ENCODE results near the gene IGF2BP3.
A peak's percentile ranks its signal among the peaks of the same experiment; 100 is the strongest.

The IGF2BP3 gene

DNA sequence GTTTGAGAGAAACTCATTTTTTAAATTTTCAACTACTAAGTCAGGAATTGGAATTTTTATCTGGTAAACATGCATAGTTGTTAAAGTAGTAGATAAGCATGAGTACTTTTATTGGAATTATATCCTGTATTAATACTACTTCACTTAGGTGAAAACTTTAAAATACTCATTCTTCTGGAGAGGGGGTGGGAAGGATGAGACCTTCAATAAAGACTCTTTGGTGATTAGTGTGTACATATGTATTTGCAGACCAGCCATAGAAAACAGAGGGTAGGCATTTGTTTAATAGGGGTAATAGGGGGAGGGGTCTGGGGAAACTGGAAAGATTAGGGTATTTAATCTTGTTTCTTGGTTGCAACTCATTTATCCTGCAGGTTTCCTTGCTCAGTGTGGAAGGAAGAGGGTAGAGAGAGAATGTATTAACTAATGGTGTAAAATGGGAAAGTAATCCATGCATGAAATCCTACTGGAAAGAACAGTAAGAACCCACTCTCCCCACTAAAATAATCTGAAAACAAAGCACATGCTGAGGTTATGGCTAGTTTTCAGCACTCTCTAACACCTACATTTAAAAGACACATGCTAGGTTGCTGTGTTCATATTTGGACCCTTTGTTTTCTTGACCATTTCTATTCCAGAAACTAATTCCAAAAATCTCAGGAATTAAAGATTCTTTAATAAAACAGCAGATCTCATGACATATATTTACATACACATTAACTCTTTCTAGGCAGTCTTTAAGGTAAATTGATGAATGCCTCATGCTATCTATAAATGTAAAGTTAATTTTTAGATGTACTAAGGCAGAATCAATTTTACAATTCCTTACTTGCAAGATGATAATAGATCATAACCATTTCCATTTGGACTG, 6.2 kb upstream of the IGF2BP3 start:
- no peak overlapping the region for H2BK120ac ChIP-seq (ENCODE audit: low read depth, low read length)
- no peak overlapping the region for H4K8ac ChIP-seq (ENCODE audit: low read length)
- H3K27me3 ChIP-seq (ENCODE audit: control insufficient read depth in 1 of 2, insufficient read depth in 1 of 2, low read length in 2 of 2) = peaks cover 0 to 90% of the 10 kb centered on the region in 2 experiments
- no peak overlapping the region for H2BK5ac ChIP-seq (ENCODE audit: low read depth, low read length, poor library complexity, severe bottlenecking)
- no peak overlapping the region for H3K9ac ChIP-seq (ENCODE audit: low read length)
- H3K14ac ChIP-seq (ENCODE audit: low read length in 2 of 2) = no peak overlapping the region
- H3K23ac ChIP-seq (ENCODE audit: low read length in 2 of 2) = no peak overlapping the region
- H2AFZ ChIP-seq (ENCODE audit: low read depth, low read length) = no peak overlapping the region
- no peaks in the 10 kb centered on the region for H3K36me3 ChIP-seq (ENCODE audit: control insufficient read depth in 1 of 2, insufficient read depth in 2 of 2, low read depth in 1 of 2, low read length in 2 of 2)
- no peak for DNase-seq
- no peak overlapping the region for H3K18ac ChIP-seq (ENCODE audit: low read depth in 1 of 2, low read length in 2 of 2)
- H3K4ac ChIP-seq (ENCODE audit: low read depth in 1 of 2, low read length in 2 of 2) = no peak overlapping the region
- no peaks in the 10 kb centered on the region for H3K79me1 ChIP-seq (replicated peaks; ENCODE audit: low read length, poor library complexity, severe bottlenecking)
- no peak overlapping the region for H2BK15ac ChIP-seq (ENCODE audit: low read depth, poor library complexity, severe bottlenecking)
- no peaks in the 10 kb centered on the region for H3K9me3 ChIP-seq (ENCODE audit: control insufficient read depth, low read length)
- H2BK12ac ChIP-seq (ENCODE audit: low read length in 2 of 2) = no peak overlapping the region
- no peak overlapping the region for H3K4me2 ChIP-seq (ENCODE audit: low read length, poor library complexity, severe bottlenecking)
- peaks cover 3% of the 10 kb centered on the region for H3K4me1 ChIP-seq (ENCODE audit: control insufficient read depth, insufficient read depth, low read depth, low read length)
- H4K91ac ChIP-seq (ENCODE audit: low read length) = no peak overlapping the region
- no peak overlapping the region for H3K4me3 ChIP-seq (ENCODE audit: insufficient read depth in 1 of 2, low read depth in 1 of 2, low read length in 2 of 2)
- H2AK5ac ChIP-seq (ENCODE audit: low read length, severe bottlenecking) = no peak overlapping the region
- peak overlapping the region; percentile 7 for H3K27ac ChIP-seq (ENCODE audit: low read length, poor library complexity, severe bottlenecking)

DNA sequence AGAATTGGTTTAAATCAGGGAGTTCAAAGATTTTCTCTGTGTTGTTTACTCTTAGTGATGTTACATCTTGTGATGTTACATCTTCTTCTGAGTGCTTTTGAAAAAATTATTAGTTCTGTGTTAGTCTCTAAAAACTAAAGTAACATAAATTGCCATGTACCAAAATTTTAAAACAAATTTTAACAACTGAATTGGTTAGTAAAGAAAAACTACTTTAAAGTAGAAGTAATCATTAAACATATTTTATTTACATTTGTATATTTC, 5.2 kb upstream of the IGF2BP3 start:
- H3K18ac ChIP-seq (ENCODE audit: low read depth in 1 of 2, low read length in 2 of 2) = no peak overlapping the region
- no peak overlapping the region for H3K23ac ChIP-seq (ENCODE audit: low read length in 2 of 2)
- no peak overlapping the region for H3K4me2 ChIP-seq (ENCODE audit: low read length, poor library complexity, severe bottlenecking)
- no peak overlapping the region for H2AK5ac ChIP-seq (ENCODE audit: low read length, severe bottlenecking)
- H3K4me3 ChIP-seq (ENCODE audit: insufficient read depth in 1 of 2, low read depth in 1 of 2, low read length in 2 of 2) = no peak overlapping the region
- no peak overlapping the region for H3K14ac ChIP-seq (ENCODE audit: low read length in 2 of 2)
- no peaks in the 10 kb centered on the region for H3K36me3 ChIP-seq (ENCODE audit: control insufficient read depth in 1 of 2, insufficient read depth in 2 of 2, low read depth in 1 of 2, low read length in 2 of 2)
- DNase-seq = no peak
- H3K4me1 ChIP-seq (ENCODE audit: control insufficient read depth, insufficient read depth, low read depth, low read length) = peaks cover 3% of the 10 kb centered on the region
- no peak overlapping the region for H2AFZ ChIP-seq (ENCODE audit: low read depth, low read length)
- no peaks in the 10 kb centered on the region for H3K79me1 ChIP-seq (replicated peaks; ENCODE audit: low read length, poor library complexity, severe bottlenecking)
- no peak overlapping the region for H2BK15ac ChIP-seq (ENCODE audit: low read depth, poor library complexity, severe bottlenecking)
- no peak overlapping the region for H3K4ac ChIP-seq (ENCODE audit: low read depth in 1 of 2, low read length in 2 of 2)
- no peak overlapping the region for H2BK120ac ChIP-seq (ENCODE audit: low read depth, low read length)
- no peak overlapping the region for H4K8ac ChIP-seq (ENCODE audit: low read length)
- H3K27ac ChIP-seq (ENCODE audit: low read length, poor library complexity, severe bottlenecking) = no peak overlapping the region
- no peak overlapping the region for H3K9ac ChIP-seq (ENCODE audit: low read length)
- no peaks in the 10 kb centered on the region for H3K9me3 ChIP-seq (ENCODE audit: control insufficient read depth, low read length)
- H3K27me3 ChIP-seq (ENCODE audit: control insufficient read depth in 1 of 2, insufficient read depth in 1 of 2, low read length in 2 of 2) = peaks cover 0 to 94% of the 10 kb centered on the region in 2 experiments
- H4K91ac ChIP-seq (ENCODE audit: low read length) = no peak overlapping the region
- no peak overlapping the region for H2BK12ac ChIP-seq (ENCODE audit: low read length in 2 of 2)
- no peak overlapping the region for H2BK5ac ChIP-seq (ENCODE audit: low read depth, low read length, poor library complexity, severe bottlenecking)

DNA sequence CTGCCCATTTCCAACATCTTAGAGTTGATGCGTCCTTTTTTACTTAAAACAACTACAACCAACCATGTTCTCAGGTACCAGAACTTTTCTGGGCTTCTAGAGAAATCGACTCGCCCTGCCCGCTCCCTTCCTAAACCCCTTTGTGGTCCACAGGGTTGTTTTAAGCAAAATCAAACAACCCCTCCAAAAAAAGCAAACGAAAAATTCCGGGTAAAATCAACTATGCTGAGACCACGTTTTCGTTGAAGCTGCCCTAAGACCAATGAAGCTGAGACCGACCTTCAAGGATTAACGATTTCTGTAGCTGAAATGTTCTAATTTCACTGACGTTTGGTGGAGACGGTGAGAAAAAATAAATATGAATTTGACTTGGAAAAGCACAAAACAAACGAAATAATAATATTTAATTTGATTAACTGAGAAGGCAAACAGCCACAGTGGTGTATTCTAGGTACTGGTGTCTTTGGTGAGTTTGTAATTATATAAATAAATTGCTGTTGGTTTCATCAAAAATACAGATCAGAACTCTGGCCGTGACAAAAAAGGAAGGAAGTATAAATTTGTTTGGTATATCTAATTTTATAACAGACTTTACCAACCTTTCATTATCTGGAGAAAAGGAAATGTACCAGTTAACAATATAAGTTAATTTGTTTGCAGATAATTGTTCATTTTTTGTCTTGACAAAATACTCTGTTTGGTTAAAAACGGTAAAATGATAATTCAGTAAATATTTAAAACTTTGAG, 4.7 kb upstream of the IGF2BP3 start:
- Histone ChIP-seq H2BK15ac (ENCODE audit: low read depth, poor library complexity, severe bottlenecking) (no peak overlapping the region), H4K8ac (ENCODE audit: low read length) (no peak overlapping the region), H4K91ac (ENCODE audit: low read length) (no peak overlapping the region), H2BK5ac (ENCODE audit: low read depth, low read length, poor library complexity, severe bottlenecking) (no peak overlapping the region), H2BK12ac (ENCODE audit: low read length in 2 of 2) (no peak overlapping the region), H3K27me3 (ENCODE audit: control insufficient read depth in 1 of 2, insufficient read depth in 1 of 2, low read length in 2 of 2) (peaks cover 0 to 95% of the 10 kb centered on the region in 2 experiments), H3K4ac (ENCODE audit: low read depth in 1 of 2, low read length in 2 of 2) (no peak overlapping the region), H2AFZ (ENCODE audit: low read depth, low read length) (peak overlapping the region; percentile 94), H3K36me3 (ENCODE audit: control insufficient read depth in 1 of 2, insufficient read depth in 2 of 2, low read depth in 1 of 2, low read length in 2 of 2) (no peaks in the 10 kb centered on the region), H2BK120ac (ENCODE audit: low read depth, low read length) (peak overlapping the region; percentile 42), H3K4me3 (ENCODE audit: insufficient read depth in 1 of 2, low read depth in 1 of 2, low read length in 2 of 2) (peak overlapping the region; percentile 61 to 79), H2AK5ac (ENCODE audit: low read length, severe bottlenecking) (no peak overlapping the region), H3K18ac (ENCODE audit: low read depth in 1 of 2, low read length in 2 of 2) (no peak overlapping the region), H3K79me1 (replicated peaks; ENCODE audit: low read length, poor library complexity, severe bottlenecking) (no peaks in the 10 kb centered on the region), H3K9me3 (ENCODE audit: control insufficient read depth, low read length) (no peaks in the 10 kb centered on the region), H3K9ac (ENCODE audit: low read length) (no peak overlapping the region), H3K23ac (ENCODE audit: low read length in 2 of 2) (no peak overlapping the region), H3K27ac (ENCODE audit: low read length, poor library complexity, severe bottlenecking) (peak overlapping the region; percentile 34), H3K4me1 (ENCODE audit: control insufficient read depth, insufficient read depth, low read depth, low read length) (peaks cover 3% of the 10 kb centered on the region), H3K4me2 (ENCODE audit: low read length, poor library complexity, severe bottlenecking) (peak overlapping the region; percentile 99), H3K14ac (ENCODE audit: low read length in 2 of 2) (no peak overlapping the region)
- 0% methylated on average over 13 of the region's 15 CpGs for WGBS
- DNase-seq = no peak

DNA sequence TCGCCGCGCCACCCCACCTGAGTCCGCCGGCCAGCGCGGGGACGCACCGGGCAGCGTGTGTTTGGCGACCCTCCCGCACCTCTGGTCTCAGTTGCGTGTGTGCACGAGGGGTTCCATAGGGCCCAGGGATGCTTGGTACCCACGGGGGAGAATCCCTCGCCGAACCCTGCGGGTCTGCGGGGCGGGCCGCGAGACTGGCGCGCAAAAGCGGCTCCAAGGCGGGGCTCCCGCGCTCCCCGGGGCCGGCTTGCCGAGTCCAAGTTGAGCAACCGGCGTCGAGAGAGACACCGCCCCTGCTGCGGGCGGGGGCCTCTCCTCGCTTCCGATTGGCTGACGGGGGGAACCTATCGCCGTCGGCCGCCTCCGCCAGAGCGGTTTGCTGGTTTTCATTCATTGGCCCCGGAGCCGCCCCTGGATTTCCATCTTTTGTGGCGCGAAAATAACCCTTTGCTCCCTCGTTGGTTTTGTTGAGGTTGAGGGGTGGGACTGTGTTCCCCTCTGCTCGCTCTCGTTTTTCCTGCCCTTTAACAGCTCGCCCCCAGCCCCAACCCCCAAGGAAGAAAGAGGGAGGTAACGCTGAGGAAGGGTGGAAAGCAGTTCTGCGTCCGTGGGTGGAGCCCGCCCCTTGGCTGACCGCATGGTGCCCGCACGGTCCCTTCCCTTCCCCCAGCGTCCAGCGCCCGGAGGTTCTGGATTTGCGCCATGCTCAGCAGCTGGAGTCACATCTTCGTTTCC, 4.0 kb upstream of the IGF2BP3 start:
- peak overlapping the region in 1 of 2 experiments; percentile 95 for H3K23ac ChIP-seq (ENCODE audit: low read length in 2 of 2)
- H4K8ac ChIP-seq (ENCODE audit: low read length) = peak overlapping the region; percentile 88
- peak overlapping the region; percentile 75 to 77 for H2BK12ac ChIP-seq (ENCODE audit: low read length in 2 of 2)
- peaks cover 0 to 95% of the 10 kb centered on the region in 2 experiments for H3K27me3 ChIP-seq (ENCODE audit: control insufficient read depth in 1 of 2, insufficient read depth in 1 of 2, low read length in 2 of 2)
- peak overlapping the region; percentile 100 for H3K4me2 ChIP-seq (ENCODE audit: low read length, poor library complexity, severe bottlenecking)
- peak overlapping the region; percentile 94 for H2BK120ac ChIP-seq (ENCODE audit: low read depth, low read length)
- H2BK5ac ChIP-seq (ENCODE audit: low read depth, low read length, poor library complexity, severe bottlenecking) = peak overlapping the region; percentile 38
- H3K27ac ChIP-seq (ENCODE audit: low read length, poor library complexity, severe bottlenecking) = peak overlapping the region; percentile 81
- H2AK5ac ChIP-seq (ENCODE audit: low read length, severe bottlenecking) = no peak overlapping the region
- H4K91ac ChIP-seq (ENCODE audit: low read length) = peak overlapping the region; percentile 99
- H3K9me3 ChIP-seq (ENCODE audit: control insufficient read depth, low read length) = no peaks in the 10 kb centered on the region
- H3K14ac ChIP-seq (ENCODE audit: low read length in 2 of 2) = peak overlapping the region in 1 of 2 experiments; percentile 99
- peak overlapping the region; percentile 94 for H2AFZ ChIP-seq (ENCODE audit: low read depth, low read length)
- H3K4me3 ChIP-seq (ENCODE audit: insufficient read depth in 1 of 2, low read depth in 1 of 2, low read length in 2 of 2) = peak overlapping the region; percentile 79 to 94
- under 1% methylated on average over 56 of the region's 66 CpGs for WGBS
- H3K18ac ChIP-seq (ENCODE audit: low read depth in 1 of 2, low read length in 2 of 2) = peak overlapping the region; percentile 97 to 99
- peak overlapping the region; percentile 50 for H3K9ac ChIP-seq (ENCODE audit: low read length)
- peak overlapping the region; percentile 69 for H2BK15ac ChIP-seq (ENCODE audit: low read depth, poor library complexity, severe bottlenecking)
- no peaks in the 10 kb centered on the region for H3K36me3 ChIP-seq (ENCODE audit: control insufficient read depth in 1 of 2, insufficient read depth in 2 of 2, low read depth in 1 of 2, low read length in 2 of 2)
- H3K79me1 ChIP-seq (replicated peaks; ENCODE audit: low read length, poor library complexity, severe bottlenecking) = no peaks in the 10 kb centered on the region
- peaks cover 3% of the 10 kb centered on the region for H3K4me1 ChIP-seq (ENCODE audit: control insufficient read depth, insufficient read depth, low read depth, low read length)
- peak; percentile 98 for DNase-seq
- peak overlapping the region; percentile 83 to 95 for H3K4ac ChIP-seq (ENCODE audit: low read depth in 1 of 2, low read length in 2 of 2)

Data from mesenchymal stem cell (in vitro differentiated cells and primary cell).